ENCODE data around the gene RAB1A. TPM values are rescaled to one million over a fixed set of nuclear protein-coding genes. Genes with fewer than 3 reads are reported as not detected.

RAB1A gene
- total and polyA plus RNA-seq, 2 of the 13 experiments (the other 11 are each of a cell fraction or from before 2014, with no cell fraction given): 206 to 226 TPM

DNA sequence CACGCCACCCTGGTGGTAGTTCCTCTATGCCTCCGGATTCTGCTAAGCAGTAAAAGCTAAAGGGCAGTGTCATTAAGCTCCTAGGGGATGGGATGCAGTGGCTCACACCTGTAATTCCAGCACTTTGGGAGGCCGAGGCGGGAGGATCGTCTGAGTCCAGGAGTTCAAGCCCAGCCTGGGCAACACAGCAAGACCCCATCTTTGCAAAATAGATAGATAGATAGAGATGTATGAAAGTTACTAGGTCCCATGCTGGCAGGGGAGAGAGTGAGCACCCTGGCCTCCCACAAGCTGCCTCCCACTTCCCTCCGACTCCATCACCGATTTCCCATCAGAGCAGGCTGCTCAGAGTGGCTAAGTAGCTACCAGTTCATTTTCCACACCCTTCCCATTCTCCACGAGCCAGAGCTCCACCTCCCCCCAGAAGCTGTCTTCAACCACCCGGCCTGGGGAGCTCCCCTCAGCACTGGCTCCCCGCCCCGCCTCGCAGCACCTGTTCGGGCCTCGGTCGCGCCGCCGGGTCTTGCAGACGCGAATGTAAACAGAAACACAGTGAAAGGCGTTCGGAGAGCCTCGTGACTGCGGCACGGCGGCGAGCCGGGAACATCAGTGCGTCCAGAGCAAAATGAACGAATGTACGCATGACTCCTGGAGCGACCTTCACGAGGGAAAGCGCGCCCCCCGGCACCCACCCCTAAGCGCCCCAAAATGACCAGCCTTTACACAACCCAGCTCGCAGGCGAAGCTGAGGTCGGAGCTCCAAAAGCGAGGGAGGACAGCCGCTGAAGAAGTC, 74.3 kb downstream of the RAB1A start (continued):
- TF ChIP-seq, protein P1, sequence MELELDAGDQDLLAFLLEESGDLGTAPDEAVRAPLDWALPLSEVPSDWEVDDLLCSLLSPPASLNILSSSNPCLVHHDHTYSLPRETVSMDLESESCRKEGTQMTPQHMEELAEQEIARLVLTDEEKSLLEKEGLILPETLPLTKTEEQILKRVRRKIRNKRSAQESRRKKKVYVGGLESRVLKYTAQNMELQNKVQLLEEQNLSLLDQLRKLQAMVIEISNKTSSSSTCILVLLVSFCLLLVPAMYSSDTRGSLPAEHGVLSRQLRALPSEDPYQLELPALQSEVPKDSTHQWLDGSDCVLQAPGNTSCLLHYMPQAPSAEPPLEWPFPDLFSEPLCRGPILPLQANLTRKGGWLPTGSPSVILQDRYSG (CRISPR knock-in tag; IDR thresholded peaks at IDR 0.05): 0 out of 2 replicates have a peak, but pooled peaks have one; percentile 3
- TF ChIP-seq, protein P2, sequence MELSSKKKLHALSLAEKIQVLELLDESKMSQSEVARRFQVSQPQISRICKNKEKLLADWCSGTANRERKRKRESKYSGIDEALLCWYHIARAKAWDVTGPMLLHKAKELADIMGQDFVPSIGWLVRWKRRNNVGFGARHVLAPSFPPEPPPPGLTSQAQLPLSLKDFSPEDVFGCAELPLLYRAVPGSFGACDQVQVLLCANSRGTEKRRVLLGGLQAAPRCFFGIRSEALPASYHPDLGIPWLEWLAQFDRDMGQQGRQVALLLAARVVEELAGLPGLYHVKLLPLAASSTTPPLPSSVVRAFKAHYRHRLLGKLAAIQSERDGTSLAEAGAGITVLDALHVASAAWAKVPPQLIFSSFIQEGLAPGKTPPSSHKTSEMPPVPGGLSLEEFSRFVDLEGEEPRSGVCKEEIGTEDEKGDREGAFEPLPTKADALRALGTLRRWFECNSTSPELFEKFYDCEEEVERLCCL (CRISPR knock-in tag; IDR thresholded peaks at IDR 0.05; ENCODE audit: borderline replicate concordance): 0 out of 2 replicates have a peak, but pooled peaks have one; percentile 34
- TF ChIP-seq ZNF124 (CRISPR knock-in tag; IDR thresholded peaks at IDR 0.05) (no peak; the same call in 1 of the 2 replicates), KDM4B (CRISPR knock-in tag; IDR thresholded peaks at IDR 0.05) (no peak; the same call in 1 of the 2 replicates), ZNF660 (CRISPR knock-in tag; IDR thresholded peaks at IDR 0.05; ENCODE audit: borderline replicate concordance, low read depth) (no peak), RARA (CRISPR knock-in tag; IDR thresholded peaks at IDR 0.05) (peak; percentile 18; the same call in 1 of the 2 replicates), ZNF788 (CRISPR knock-in tag; IDR thresholded peaks at IDR 0.05; ENCODE audit: borderline replicate concordance) (peak; percentile 84; the same call in 1 of the 2 replicates), DNMT3B (CRISPR knock-in tag; conservative IDR thresholded peaks at IDR 0.05) (peak; percentile 33; the same call in 1 of the 2 replicates), NR2F1 (CRISPR knock-in tag; IDR thresholded peaks at IDR 0.05) (no peak), SP1 (IDR thresholded peaks at IDR 0.05) (no peak), SP1 (CRISPR knock-in tag; IDR thresholded peaks at IDR 0.05) (no peak), ZNF720 (CRISPR knock-in tag; IDR thresholded peaks at IDR 0.05) (no peak), EEA1 (CRISPR knock-in tag; IDR thresholded peaks at IDR 0.05; ENCODE audit: borderline replicate concordance) (no peak), FOXO1 (CRISPR knock-in tag; IDR thresholded peaks at IDR 0.05) (peak; percentile 51), ZNF234 (CRISPR knock-in tag; conservative IDR thresholded peaks at IDR 0.05) (no peak), HHEX (CRISPR knock-in tag; IDR thresholded peaks at IDR 0.05) (no peak), ZNF589 (CRISPR knock-in tag; conservative IDR thresholded peaks at IDR 0.05) (no peak; the same call in 1 of the 2 replicates), ZFP90 (CRISPR knock-in tag; IDR thresholded peaks at IDR 0.05; ENCODE audit: borderline replicate concordance) (no peak), ZNF747 (CRISPR knock-in tag; IDR thresholded peaks at IDR 0.05; ENCODE audit: borderline replicate concordance) (no peak; the same call in 1 of the 2 replicates), ZBTB1 (CRISPR knock-in tag; IDR thresholded peaks at IDR 0.05; ENCODE audit: borderline replicate concordance) (no peak)
- TF ChIP-seq, protein P3, sequence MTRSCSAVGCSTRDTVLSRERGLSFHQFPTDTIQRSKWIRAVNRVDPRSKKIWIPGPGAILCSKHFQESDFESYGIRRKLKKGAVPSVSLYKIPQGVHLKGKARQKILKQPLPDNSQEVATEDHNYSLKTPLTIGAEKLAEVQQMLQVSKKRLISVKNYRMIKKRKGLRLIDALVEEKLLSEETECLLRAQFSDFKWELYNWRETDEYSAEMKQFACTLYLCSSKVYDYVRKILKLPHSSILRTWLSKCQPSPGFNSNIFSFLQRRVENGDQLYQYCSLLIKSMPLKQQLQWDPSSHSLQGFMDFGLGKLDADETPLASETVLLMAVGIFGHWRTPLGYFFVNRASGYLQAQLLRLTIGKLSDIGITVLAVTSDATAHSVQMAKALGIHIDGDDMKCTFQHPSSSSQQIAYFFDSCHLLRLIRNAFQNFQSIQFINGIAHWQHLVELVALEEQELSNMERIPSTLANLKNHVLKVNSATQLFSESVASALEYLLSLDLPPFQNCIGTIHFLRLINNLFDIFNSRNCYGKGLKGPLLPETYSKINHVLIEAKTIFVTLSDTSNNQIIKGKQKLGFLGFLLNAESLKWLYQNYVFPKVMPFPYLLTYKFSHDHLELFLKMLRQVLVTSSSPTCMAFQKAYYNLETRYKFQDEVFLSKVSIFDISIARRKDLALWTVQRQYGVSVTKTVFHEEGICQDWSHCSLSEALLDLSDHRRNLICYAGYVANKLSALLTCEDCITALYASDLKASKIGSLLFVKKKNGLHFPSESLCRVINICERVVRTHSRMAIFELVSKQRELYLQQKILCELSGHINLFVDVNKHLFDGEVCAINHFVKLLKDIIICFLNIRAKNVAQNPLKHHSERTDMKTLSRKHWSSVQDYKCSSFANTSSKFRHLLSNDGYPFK (CRISPR knock-in tag; IDR thresholded peaks at IDR 0.05; ENCODE audit: borderline replicate concordance): peak; percentile 71; the same call in 1 of the 2 replicates
- TF ChIP-seq, protein P4, sequence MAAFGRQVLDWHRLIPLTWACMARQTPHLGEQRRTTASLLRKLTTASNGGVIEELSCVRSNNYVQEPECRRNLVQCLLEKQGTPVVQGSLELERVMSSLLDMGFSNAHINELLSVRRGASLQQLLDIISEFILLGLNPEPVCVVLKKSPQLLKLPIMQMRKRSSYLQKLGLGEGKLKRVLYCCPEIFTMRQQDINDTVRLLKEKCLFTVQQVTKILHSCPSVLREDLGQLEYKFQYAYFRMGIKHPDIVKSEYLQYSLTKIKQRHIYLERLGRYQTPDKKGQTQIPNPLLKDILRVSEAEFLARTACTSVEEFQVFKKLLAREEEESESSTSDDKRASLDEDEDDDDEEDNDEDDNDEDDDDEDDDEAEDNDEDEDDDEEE (CRISPR knock-in tag; IDR thresholded peaks at IDR 0.05): peak; percentile 16; the same call in 1 of the 2 replicates
